Right lobe of liver (tissue), 6 donors: ENCODE data around the gene IGF2R. TPM values are rescaled to one million over a fixed set of nuclear protein-coding genes. Genes with fewer than 3 reads are reported as not detected.

ENCODE experiments used
- ATAC-seq, 4 donors: fragments of 200-7000 bp; cut with Tn5 transposase; one replicate each; pipeline ENCODE4 v1.9.1; 2020; ENCODE audit warnings: mild to moderate bottlenecking in 4 of 4, moderate library complexity in 4 of 4
- DNase-seq, 3 donors: peaks; one replicate each; pipeline ENCODE4 v3.0.0-alpha.2; 2020
- H3K27ac ChIP-seq, 3 donors: fragments of 200-600 bp; one replicate each; pipeline ENCODE4 v1.8.0; 2022
- H3K27me3 ChIP-seq, 2 donors: fragments of 200-600 bp; one replicate each; pipeline ENCODE4 v1.8.0; 2022
- H3K36me3 ChIP-seq, 4 donors: fragments of 200-600 bp; sonication (generic) in 1 of 4; one replicate each; pipeline versions ENCODE4 v1.5.1 to v1.8.0; 2017 to 2022; ENCODE audit warnings: control low read depth in 1 of 4
- H3K4me1 ChIP-seq, 4 donors: fragments of 200-600 bp; sonication (generic) in 1 of 4; one replicate each; pipeline versions ENCODE4 v1.5.1 to v1.8.0; 2017 to 2022; ENCODE audit warnings: control low read depth in 1 of 4
- H3K4me3 ChIP-seq, 3 donors: fragments of 200-600 bp; one replicate each; pipeline ENCODE4 v1.8.0; 2022
- H3K9me3 ChIP-seq, 4 donors: fragments of 200-600 bp; sonication (generic) in 1 of 4; one replicate each; pipeline versions ENCODE4 v1.5.1 to v1.8.0; 2017 to 2022; ENCODE audit warnings: control low read depth in 1 of 4
- CTCF ChIP-seq, 4 donors: fragments of 200-600 bp in 3 of 4; fragments of 450-650 bp in 1 of 4; IDR thresholded peaks; one replicate each; pipeline versions ENCODE4 v1.5.1 to v1.8.0; 2016 to 2022; ENCODE audit warnings: antibody characterized with exemption in 4 of 4, mild to moderate bottlenecking in 2 of 4
- POLR2A ChIP-seq: fragments of 450-650 bp; IDR thresholded peaks from one replicate; pipeline ENCODE4 v1.6.1; 2017; ENCODE audit warnings: antibody characterized with exemption, mild to moderate bottlenecking
- WGBS: methylation state at CpG from one replicate; pipeline ENCODE4 v1.1.6; 2018; ENCODE audit warnings: low coverage, low lambda C conversion rate; ENCODE audit not compliant: insufficient coverage; ENCODE audit errors: missing lambda C conversion rate; 5-methylcytosine and 5-hydroxymethylcytosine counted together
- intact Hi-C, 2 donors: fragments of 100-400 bp; cut with DNase I; formaldehyde crosslinking; loops; one replicate each; pipeline versions ENCODE4 v1.11.2 to v1.14.1; 2022
- total RNA-seq, 6 experiments: library from RNA; depleted of rRNA in 2 of 6; stranded (reverse); fragments of >200 nt in 2 of 6; fragmentation: NEBNext Ultra II Directional in 3 of 6; extraction: Animal tissue kit (Norgen Biotek cat#: 25700) in 3 of 6; gene quantifications; one replicate each; pipeline versions ENCODE4 v1.1.0 to v1.2.4, GENCODE V29; 2016 to 2023
- donor health status: DM: no; HTN: yes; CAD: no.
- donor health status: DM: no; HTN: no; CAD: no.
- donor health status: DM: no; HTN: no; CAD: no.
- donor health status: DM: no; HTN: yes; CAD: no.
- donor health status: DM: no; HTN: yes; CAD: no.

Gene IGF2R
- total RNA-seq, 6 experiments from 2014 or later: 50.3 to 81.0 (median 67.1) TPM

DNA sequence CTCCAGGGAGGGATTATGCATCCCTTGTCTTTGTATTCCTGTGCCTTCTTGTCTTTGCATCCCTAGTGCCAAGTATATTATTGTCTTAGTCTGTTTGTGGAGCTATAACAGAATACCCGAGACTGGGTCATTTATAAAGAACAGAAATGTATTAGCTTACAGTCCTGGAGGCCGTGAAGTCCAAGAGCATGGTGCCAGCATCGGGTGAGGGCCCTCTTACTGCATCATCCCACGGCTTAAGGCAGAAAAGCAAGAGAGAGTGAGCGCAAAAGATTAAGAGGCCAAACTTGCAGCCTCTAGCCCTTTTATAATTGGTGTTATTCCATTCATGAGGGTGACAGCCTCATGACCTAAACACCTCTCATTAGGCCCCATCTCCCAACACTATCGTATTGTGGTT, 8.4 kb upstream of the IGF2R start:
- 92% methylated on average over 6 of the region's 6 CpGs for WGBS
- H3K4me3 ChIP-seq: no peak overlapping the region
- H3K4me1 ChIP-seq: no peaks in the 10 kb centered on the region
- ATAC-seq (no peak), DNase-seq (no peak)
- H3K36me3 ChIP-seq: no peaks in the 10 kb centered on the region
- TF ChIP-seq POLR2A (no peak), CTCF (IDR thresholded peaks at IDR 0.05) (no peak)
- no peaks in the 10 kb centered on the region for H3K9me3 ChIP-seq
- H3K27ac ChIP-seq: no peak overlapping the region
- no peaks in the 10 kb centered on the region for H3K27me3 ChIP-seq
- intact Hi-C loops: no loop called here

- ATAC-seq: peak in 3 of 4 donors; percentile 30 to 34 (median 31)
- WGBS: 50% methylated on average over 1 of the region's 2 CpGs
- Histone ChIP-seq H3K27ac (no peak overlapping the region), H3K4me1 (no peaks in the 10 kb centered on the region), H3K36me3 (no peaks in the 10 kb centered on the region), H3K9me3 (no peaks in the 10 kb centered on the region), H3K4me3 (no peak overlapping the region), H3K27me3 (no peaks in the 10 kb centered on the region)
- intact Hi-C loops: no loop called here
- no peak for DNase-seq
- TF ChIP-seq POLR2A: no peak
- no peak for TF ChIP-seq CTCF (IDR thresholded peaks at IDR 0.05)
Measured at GRCh38 chr6:159961528-159961927, 7.4 kb upstream of the IGF2R start.

GRCh38 chr6:159963111-159963510, 5.8 kb upstream of the IGF2R start:
- 59% methylated on average over 3 of the region's 3 CpGs for WGBS
- Histone ChIP-seq H3K36me3 (no peaks in the 10 kb centered on the region), H3K9me3 (no peaks in the 10 kb centered on the region), H3K4me3 (no peak overlapping the region), H3K27me3 (no peaks in the 10 kb centered on the region), H3K27ac (no peak overlapping the region), H3K4me1 (peaks cover 0 to 1% (median 0%) of the 10 kb centered on the region in 4 donors)
- no peak for DNase-seq
- ATAC-seq: no peak
- TF ChIP-seq POLR2A (no peak), CTCF (IDR thresholded peaks at IDR 0.05) (no peak)
- intact Hi-C loops: no loop called here

DNA sequence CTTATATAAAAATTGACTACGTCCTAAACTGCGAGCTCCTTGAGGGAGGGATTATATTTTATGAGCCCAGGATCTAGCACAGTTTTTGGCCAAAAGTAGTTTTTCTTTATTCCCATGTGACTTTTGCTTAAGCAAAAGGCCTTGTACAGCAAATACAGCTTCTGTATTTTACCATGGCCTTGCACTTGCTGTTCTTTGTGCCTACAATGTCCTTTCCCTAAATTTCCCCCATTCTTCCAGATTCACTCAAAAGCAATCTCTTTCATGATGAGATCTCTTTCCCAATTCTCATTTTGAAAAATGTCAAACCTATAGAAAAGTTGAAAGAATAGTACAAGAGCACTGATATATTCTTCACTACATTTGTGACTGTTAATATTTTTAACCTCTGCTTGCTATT, 4.8 kb upstream of the IGF2R start:
- DNase-seq: no peak
- H3K4me1 ChIP-seq: peaks cover 0 to 4% (median 0%) of the 10 kb centered on the region in 4 donors
- no peak overlapping the region for H3K27ac ChIP-seq
- TF ChIP-seq POLR2A (no peak), CTCF (IDR thresholded peaks at IDR 0.05) (no peak)
- no peaks in the 10 kb centered on the region for H3K27me3 ChIP-seq
- no peaks in the 10 kb centered on the region for H3K36me3 ChIP-seq
- H3K9me3 ChIP-seq: no peaks in the 10 kb centered on the region
- ATAC-seq: no peak
- intact Hi-C loops: no loop called here
- no peak overlapping the region for H3K4me3 ChIP-seq
- WGBS: 93% methylated on average over 2 of the region's 2 CpGs

- TF ChIP-seq CTCF (IDR thresholded peaks at IDR 0.05) (peak in 1 of 4 donors; percentile 28), POLR2A (no peak)
- ATAC-seq (peak in 2 of 4 donors; percentile 19 to 28), DNase-seq (no peak)
- H3K27ac ChIP-seq: no peak overlapping the region
- no peaks in the 10 kb centered on the region for H3K9me3 ChIP-seq
- H3K36me3 ChIP-seq: no peaks in the 10 kb centered on the region
- 23% methylated on average over 4 of the region's 4 CpGs for WGBS
- peaks cover 0 to 10% (median 3%) of the 10 kb centered on the region in 4 donors for H3K4me1 ChIP-seq
- H3K4me3 ChIP-seq: no peak overlapping the region
- intact Hi-C loops: no loop called here
- H3K27me3 ChIP-seq: no peaks in the 10 kb centered on the region
Measured at GRCh38 chr6:159966339-159966738, 2.5 kb upstream of the IGF2R start.
